HEK293T (cell line): ENCODE results near the gene FBXO34.

Source experiments
- BHLHE40 ChIP-seq: fragments of 450-650 bp; IDR thresholded peaks from 2 replicates; pipeline ENCODE4 v1.6.1; 2016; ENCODE audit warnings: mild to moderate bottlenecking, moderate library complexity, borderline replicate concordance
- ELF4 ChIP-seq: fragments of 450-650 bp; IDR thresholded peaks from 2 replicates; pipeline ENCODE4 v1.6.1; 2017; ENCODE audit warnings: antibody characterized with exemption
- FOXA1 ChIP-seq: fragments of 450-650 bp; IDR thresholded peaks from 2 replicates; pipeline ENCODE4 v1.6.1; 2016; ENCODE audit warnings: mild to moderate bottlenecking
- L3MBTL2 ChIP-seq: fragments of 450-650 bp; conservative IDR thresholded peaks from 2 replicates; pipeline ENCODE4 v1.6.1; 2016; ENCODE audit warnings: mild to moderate bottlenecking
- SP1 ChIP-seq: fragments of 450-650 bp; IDR thresholded peaks from 2 replicates; pipeline ENCODE4 v1.6.1; 2017

DNA sequence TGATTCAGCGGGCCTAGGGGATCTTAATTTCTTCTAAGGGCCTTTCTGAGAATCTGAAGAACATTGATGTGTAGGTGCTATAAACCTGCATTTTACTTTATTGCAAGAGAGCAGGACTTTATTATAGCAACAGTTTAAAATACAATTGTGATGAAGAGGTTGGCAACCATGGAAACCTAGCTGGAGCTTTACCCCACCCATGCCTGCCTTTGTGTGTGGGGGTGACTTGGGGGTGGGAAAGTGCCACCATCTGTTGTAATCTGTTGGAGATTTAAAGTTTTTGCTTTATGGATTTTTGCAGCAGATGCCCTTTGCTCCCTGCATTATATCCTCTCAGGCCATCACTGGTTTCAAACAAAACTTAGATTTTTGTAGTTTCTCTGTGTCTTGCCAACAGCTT is 75.8 kb downstream of the FBXO34 start:
- no peak for TF ChIP-seq SP1
- no peak for TF ChIP-seq ELF4
- no peak for TF ChIP-seq L3MBTL2
- TF ChIP-seq BHLHE40 = no peak
- TF ChIP-seq FOXA1 = no peak
